ENCODE measurements around the gene CAMK2D.

The CAMK2D gene

GRCh38 chr4:113438596-113438995, 322.9 kb downstream of the CAMK2D start:
- DNase-seq (ENCODE audit: low spot score), result no peak

- no peak for DNase-seq (ENCODE audit: low spot score)
These were observed 324.4 kb downstream of the CAMK2D start for GRCh38 chr4:113437129-113437528.

GRCh38 chr4:113436360-113436759, 325.2 kb downstream of the CAMK2D start:
- DNase-seq (ENCODE audit: low spot score), result peak; percentile 39

GRCh38 chr4:113435893-113436292, 325.6 kb downstream of the CAMK2D start:
- DNase-seq (ENCODE audit: low spot score), result peak; percentile 63

- no peak for DNase-seq (ENCODE audit: low spot score)
These were observed 327.3 kb downstream of the CAMK2D start for GRCh38 chr4:113434247-113434587.

- peak; percentile 31 for DNase-seq (ENCODE audit: low spot score)
These were observed 327.8 kb downstream of the CAMK2D start for GRCh38 chr4:113433536-113434246.

GRCh38 chr4:113433116-113433515, 328.4 kb downstream of the CAMK2D start:
- DNase-seq (ENCODE audit: low spot score), result peak; percentile 15

GRCh38 chr4:113423631-113424030, 337.9 kb downstream of the CAMK2D start:
- no peak for DNase-seq (ENCODE audit: low spot score)

- no peak for DNase-seq (ENCODE audit: low spot score)
These were observed 340.6 kb downstream of the CAMK2D start for GRCh38 chr4:113420938-113421337.

- DNase-seq (ENCODE audit: low spot score), result no peak
These were observed 341.9 kb downstream of the CAMK2D start for GRCh38 chr4:113419631-113420030.

GRCh38 chr4:113411496-113411938, 350.0 kb downstream of the CAMK2D start:
- peak; percentile 58 for DNase-seq (ENCODE audit: low spot score)

GRCh38 chr4:113410686-113411085, 350.9 kb downstream of the CAMK2D start:
- DNase-seq (ENCODE audit: low spot score), result no peak

GRCh38 chr4:113409181-113409580, 352.4 kb downstream of the CAMK2D start:
- no peak for DNase-seq (ENCODE audit: low spot score)

GRCh38 chr4:113407409-113407808, 354.1 kb downstream of the CAMK2D start:
- no peak for DNase-seq (ENCODE audit: low spot score)

- DNase-seq (ENCODE audit: low spot score), result no peak
These were observed 354.9 kb downstream of the CAMK2D start for GRCh38 chr4:113406723-113407016.

GRCh38 chr4:113405874-113406722, 355.4 kb downstream of the CAMK2D start:
- DNase-seq (ENCODE audit: low spot score), result no peak

GRCh38 chr4:113404841-113405240, 356.7 kb downstream of the CAMK2D start:
- DNase-seq (ENCODE audit: low spot score), result no peak

GRCh38 chr4:113404167-113404571, 357.4 kb downstream of the CAMK2D start:
- no peak for DNase-seq (ENCODE audit: low spot score)

All from GM03348 (cell line).